HCT116 (cell line): ENCODE data around the gene THRB.

Experiments used
- EZH2 ChIP-seq: fragments of 200-600 bp; sonication (generic); IDR thresholded peaks from 2 replicates; pipeline ENCODE4 v1.6.1; 2017; ENCODE audit warnings: antibody characterized with exemption, mixed run types
- POLR2AphosphoS5 ChIP-seq: IDR thresholded peaks from 2 replicates; pipeline ENCODE4 v1.6.1; 2011; ENCODE audit warnings: mild to moderate bottlenecking, low read depth, low read length, moderate library complexity
- TF ChIP-seq, protein P1 (sequence below), 3 experiments: fragments of 200-600 bp in 1 of 3; sonication (generic) in 1 of 3; IDR thresholded peaks in 2 of 3; conservative IDR thresholded peaks in 1 of 3; 2 replicates each; pipeline ENCODE4 v1.5.1; 2012 to 2017; ENCODE audit warnings: low read depth in 2 of 3, low read length in 2 of 3, antibody characterized with exemption in 1 of 3, borderline replicate concordance in 1 of 3, control low read depth in 1 of 3, mild to moderate bottlenecking in 1 of 3, mixed read lengths in 1 of 3, mixed run types in 1 of 3, moderate library complexity in 1 of 3; ENCODE audit not compliant: insufficient read depth in 1 of 3
- TF ChIP-seq, protein P2 (sequence below): IDR thresholded peaks from 2 replicates; pipeline ENCODE4 v1.6.1; 2012

DNA sequence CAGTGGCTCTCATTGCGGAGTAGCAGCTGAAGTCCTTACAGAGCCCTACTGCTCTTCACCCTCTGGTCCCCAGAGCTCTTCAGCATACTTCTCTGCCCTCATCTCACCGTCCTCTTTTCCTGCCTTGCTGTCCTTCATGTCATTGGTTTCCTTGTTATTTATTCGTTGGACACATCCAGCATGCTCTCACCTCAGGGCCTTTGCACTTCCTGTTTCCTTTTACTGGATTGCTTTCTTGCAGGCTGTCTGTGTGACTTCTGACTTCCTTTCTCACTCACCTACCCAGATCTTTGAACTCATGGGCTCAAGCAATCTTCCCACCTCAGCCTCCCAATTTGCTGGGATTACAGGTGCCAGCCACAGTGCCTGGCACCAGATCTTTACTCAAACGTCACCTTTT is 422.5 kb downstream of the THRB start:
- TF ChIP-seq, protein P1, sequence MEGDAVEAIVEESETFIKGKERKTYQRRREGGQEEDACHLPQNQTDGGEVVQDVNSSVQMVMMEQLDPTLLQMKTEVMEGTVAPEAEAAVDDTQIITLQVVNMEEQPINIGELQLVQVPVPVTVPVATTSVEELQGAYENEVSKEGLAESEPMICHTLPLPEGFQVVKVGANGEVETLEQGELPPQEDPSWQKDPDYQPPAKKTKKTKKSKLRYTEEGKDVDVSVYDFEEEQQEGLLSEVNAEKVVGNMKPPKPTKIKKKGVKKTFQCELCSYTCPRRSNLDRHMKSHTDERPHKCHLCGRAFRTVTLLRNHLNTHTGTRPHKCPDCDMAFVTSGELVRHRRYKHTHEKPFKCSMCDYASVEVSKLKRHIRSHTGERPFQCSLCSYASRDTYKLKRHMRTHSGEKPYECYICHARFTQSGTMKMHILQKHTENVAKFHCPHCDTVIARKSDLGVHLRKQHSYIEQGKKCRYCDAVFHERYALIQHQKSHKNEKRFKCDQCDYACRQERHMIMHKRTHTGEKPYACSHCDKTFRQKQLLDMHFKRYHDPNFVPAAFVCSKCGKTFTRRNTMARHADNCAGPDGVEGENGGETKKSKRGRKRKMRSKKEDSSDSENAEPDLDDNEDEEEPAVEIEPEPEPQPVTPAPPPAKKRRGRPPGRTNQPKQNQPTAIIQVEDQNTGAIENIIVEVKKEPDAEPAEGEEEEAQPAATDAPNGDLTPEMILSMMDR (IDR thresholded peaks at IDR 0.05 in 2 of 3, conservative IDR thresholded peaks at IDR 0.05 in 1 of 3; ENCODE audit: borderline replicate concordance in 1 of 3, insufficient read depth in 1 of 3, low read depth in 2 of 3, low read length in 2 of 3): no peak
- TF ChIP-seq EZH2 (no peak), POLR2AphosphoS5 (no peak)
- TF ChIP-seq, protein P2, sequence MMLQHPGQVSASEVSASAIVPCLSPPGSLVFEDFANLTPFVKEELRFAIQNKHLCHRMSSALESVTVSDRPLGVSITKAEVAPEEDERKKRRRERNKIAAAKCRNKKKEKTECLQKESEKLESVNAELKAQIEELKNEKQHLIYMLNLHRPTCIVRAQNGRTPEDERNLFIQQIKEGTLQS: no peak
